HG03045 (cell line): ENCODE measurements around the gene STAT1.

Source experiments
- ATAC-seq: cut with Tn5 transposase; IDR thresholded peaks from one replicate; pipeline ENCODE4 v1.9.1; 2021; ENCODE audit warnings: mild to moderate bottlenecking, moderate library complexity; ENCODE audit not compliant: unreplicated experiment

STAT1 gene

GRCh38 chr2:190927301-190927700 is 86.7 kb downstream of the STAT1 start:
- ATAC-seq: no peak

DNA sequence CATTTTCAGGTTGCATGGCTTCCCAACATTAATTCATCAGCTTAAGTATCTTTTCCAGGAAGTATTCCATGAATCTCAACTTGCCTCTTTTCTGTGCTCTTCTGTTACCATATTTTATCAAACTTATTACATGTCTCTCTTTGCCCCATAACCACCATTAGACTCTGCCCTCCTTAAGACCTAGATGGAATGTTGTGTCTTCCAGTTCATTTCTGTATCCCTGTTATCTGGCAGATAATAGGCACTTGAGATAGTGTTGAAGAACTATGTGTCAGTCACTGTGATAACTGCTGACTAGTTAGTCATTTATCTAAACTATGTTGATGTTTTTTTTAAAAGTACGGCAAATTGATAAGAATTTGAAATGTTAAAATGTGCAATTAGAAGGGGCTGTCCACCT is 91.6 kb downstream of the STAT1 start:
- ATAC-seq: no peak

DNA sequence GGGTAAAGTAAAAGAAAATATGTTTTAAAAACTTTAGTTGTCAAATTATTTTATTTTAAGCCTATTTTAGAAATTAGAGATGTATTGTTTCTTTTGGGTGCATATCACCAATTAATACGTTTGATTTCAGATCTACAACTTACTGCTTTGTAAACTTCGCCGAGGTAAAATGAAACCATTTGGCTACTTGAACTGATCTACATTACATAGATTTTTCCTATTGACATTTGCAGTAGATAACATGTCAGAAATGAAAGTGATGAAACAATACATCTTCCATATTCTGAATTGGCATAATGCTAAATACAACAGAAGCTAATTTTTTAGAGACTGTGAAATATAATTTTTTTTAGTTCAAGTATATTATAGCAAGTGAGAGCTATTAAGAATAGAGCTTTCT is 93.9 kb downstream of the STAT1 start:
- no peak for ATAC-seq
